GM12874 (cell line): ENCODE results near the gene ARF6.

ENCODE experiments used
- CTCF ChIP-seq: IDR thresholded peaks from 2 replicates; pipeline ENCODE4 v1.5.1; 2011; ENCODE audit warnings: low read depth, mild to moderate bottlenecking, control low read depth, low read length, moderate library complexity; ENCODE audit not compliant: insufficient read depth

ARF6 gene

GRCh38 chr14:49940808-49941421 is 48.0 kb downstream of the ARF6 start:
- TF ChIP-seq CTCF: no peak

GRCh38 chr14:49942090-49942489 is 49.2 kb downstream of the ARF6 start:
- TF ChIP-seq CTCF: no peak

- TF ChIP-seq CTCF: no peak
Observed at GRCh38 chr14:49944501-49944900, 51.6 kb downstream of the ARF6 start.

GRCh38 chr14:49945448-49946319 is 52.8 kb downstream of the ARF6 start:
- TF ChIP-seq CTCF: no peak
